GM21526 (cell line): ENCODE measurements around the gene FAM78A.
"Not testable (repeated sequence)": the region's sequence is repeated elsewhere in the genome, so short reads cannot be mapped to it uniquely, and the experiment has no call there.

Experiments used
- ATAC-seq: cut with Tn5 transposase; IDR thresholded peaks from one replicate; pipeline ENCODE4 v1.9.1; 2021; ENCODE audit warnings: moderate library complexity; ENCODE audit not compliant: unreplicated experiment, low FRiP score

The FAM78A gene

GRCh38 chr9:131282688-131283422 is 6.5 kb upstream of the FAM78A start:
- no peak for ATAC-seq

DNA sequence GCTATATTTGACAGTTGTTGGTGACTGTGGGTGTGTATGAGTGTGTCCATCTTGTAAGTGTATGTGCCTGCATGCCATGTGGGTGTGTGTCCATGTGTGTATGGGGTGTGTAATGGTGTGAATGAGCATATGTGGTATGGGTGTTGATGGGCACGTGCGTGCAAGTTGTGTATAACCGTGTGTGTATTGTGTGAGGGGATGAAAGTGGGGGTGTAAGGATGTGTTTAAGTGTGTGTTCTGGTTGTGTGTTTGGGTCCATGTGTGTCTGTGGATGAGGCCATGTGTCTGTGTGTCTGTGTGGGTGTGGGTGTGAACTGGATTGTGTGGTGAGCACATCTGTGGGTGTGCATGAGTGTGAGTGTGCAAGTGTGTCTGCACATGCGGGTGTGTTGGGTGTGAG is 5.9 kb upstream of the FAM78A start:
- ATAC-seq: no peak

- no peak for ATAC-seq
Measured at GRCh38 chr9:131281119-131281965, 5.0 kb upstream of the FAM78A start.

GRCh38 chr9:131280660-131281059 is 4.3 kb upstream of the FAM78A start:
- ATAC-seq: no peak

DNA sequence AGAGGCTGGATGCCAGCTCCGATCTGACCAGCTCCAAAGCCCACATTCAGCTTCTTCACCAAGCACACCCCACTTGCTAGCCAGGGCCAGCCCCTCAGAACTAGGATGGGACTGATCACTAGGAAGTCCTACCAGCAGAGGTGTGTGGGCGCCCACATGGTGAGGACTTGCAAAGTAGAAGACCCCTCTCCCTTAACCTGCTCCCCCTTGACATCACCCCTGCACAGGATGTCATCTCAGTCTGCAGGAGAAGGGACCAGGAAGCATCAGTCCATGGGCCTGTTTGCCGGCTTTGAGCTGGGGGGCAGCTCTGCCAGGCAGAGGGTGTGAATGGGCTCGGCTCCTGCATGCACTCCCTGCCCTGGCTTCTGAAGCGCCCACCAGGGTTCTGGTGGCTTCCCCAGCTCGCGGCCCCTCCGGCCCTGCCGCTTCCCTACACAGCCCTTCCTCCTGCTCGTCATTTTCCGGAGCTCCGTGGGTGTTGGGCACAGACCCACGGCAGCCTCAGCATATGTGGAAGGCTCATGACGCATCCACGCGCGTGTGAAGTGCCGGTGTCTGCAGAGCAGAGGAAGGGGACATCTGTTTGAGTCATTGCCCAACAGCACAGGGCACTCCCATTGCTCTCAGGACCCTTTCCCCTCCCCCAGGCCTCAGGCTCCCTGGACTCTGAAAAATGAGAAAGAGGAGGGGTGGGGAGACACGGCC is 3.7 kb upstream of the FAM78A start:
- ATAC-seq: no peak

DNA sequence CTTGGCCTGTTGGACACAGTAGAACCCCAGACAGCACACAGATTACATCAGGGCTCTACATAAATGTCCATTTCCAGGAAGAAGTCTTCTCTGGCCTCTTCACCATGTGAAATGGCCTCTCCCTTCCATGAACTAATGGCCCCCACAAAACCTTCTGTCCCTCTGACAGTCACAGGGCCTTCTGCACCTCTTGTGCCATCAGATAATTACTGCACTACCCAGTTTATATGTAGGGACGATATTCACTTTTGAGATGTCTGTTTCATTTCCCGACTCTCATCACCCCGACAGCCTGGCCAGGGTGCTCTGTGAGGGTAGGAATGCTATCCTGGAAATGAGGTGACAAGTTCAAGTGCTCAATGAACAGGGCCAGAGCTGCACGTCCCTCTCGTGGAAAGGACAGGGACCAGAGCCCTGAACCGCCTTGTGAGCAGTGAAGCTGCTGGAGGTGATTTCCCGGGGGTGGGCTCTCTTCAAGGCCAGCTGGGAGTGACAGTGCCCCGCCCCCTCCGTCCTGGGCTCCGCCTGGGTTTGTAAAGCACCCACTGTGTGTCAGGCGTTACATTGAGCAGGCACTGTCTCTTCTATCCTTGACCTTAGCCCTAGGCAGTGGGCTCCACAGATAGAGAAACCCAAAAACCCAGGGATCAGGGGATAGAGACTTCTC is 3.0 kb upstream of the FAM78A start:
- no peak for ATAC-seq

DNA sequence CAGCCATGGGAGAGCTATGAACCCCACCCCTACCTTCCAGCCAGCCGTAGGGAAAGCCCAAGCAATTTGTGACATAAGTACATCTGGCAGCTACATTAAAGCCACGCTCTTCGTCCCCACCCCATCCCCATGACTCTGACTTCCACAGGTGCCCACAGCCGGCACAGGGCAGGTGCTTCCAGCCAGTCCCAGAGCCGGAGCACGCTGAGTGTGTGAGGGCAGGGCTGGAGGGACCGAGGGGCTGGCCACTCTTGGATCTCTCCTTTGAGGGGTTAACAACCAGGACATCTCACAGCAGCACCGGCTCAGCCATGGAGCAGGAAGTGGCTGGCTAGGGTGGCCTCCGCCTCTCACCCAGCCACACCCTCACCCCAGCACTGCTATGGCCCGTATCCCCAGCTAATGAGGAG is 2.4 kb upstream of the FAM78A start:
- ATAC-seq: no peak

DNA sequence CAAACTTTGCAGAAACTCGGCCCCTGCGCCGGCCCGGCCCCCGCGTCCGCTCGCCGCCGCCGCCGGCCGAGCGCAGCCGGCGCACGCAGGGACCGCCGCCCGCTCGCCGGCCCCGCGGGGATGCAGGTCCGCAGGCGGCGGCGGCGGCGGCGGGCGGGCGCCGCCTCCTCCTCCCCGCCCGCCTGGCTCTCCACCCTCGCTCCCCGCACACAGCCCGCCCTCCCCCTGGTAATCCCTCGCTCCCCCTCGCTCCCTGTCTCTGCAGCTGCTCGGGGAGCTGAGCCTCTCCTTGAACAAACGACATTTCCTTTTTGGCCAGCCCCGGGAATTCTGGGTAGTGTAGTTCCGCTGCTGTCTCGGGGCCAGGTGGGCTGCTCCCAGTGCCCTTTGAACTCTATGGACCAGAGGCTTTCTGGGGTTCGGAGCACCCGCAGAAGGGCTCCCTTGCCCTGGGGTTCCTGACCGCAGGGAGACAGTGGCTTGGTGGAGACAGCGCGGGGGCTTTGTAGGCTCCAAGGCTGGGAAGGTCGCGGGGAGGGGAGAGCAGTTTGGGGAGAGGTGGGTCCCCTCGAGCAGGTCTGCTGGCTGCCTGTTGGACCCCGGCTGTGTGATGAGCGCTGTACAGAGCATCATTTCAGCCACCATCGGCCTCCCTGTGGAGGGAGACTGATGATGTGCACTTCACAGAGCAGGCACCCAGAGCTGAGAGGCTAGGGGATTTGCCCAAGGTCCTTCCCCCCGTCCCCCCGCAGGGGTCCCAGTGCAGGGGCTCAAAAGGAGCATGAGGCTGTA is 1.8 kb upstream of the FAM78A start:
- no peak for ATAC-seq

- ATAC-seq: no peak
Measured at GRCh38 chr9:131277287-131277909, 1.1 kb upstream of the FAM78A start.

- ATAC-seq: no peak
Measured at GRCh38 chr9:131276891-131277286, 579 bp upstream of the FAM78A start.

DNA sequence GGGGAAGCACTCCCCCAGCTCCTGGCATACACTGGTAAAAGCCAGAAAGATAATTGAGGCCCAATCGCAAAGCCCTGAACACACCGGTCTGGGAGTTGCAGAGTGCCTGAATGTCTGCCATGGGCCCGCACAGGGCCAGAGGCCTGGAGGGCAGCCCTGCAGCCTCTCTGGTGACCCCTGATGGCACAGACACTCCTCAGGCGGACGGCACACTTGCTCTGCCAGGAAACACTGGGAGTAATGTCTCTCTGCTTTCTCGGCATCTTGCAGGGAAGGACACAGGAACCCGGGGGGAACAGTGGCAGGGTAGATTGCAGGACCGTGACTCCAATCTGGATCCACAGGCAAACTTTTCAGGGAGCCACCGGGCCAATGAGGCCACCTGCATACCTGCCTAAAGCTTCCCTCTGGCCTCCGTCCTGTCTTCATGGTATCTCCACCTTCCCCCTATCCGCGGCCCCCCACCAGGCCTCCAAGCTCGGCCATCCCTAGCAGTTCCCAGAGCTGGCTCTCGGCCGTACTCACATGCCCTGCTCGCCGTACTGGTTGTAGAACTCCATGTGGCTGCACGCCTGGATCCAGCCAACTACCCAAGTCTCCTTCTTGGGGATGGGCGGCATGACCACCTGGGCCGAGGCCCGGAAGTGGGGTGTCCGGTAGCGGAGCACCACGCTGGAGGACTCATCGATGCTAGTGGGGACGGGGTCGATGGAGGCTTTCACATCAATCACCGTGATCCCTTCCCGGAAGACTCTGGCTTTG is 797 bp downstream of the FAM78A start:
- no peak for ATAC-seq

- ATAC-seq: no peak
Measured at GRCh38 chr9:131274674-131275331, 1.5 kb downstream of the FAM78A start.

- no peak for ATAC-seq
Measured at GRCh38 chr9:131273856-131274673, 2.2 kb downstream of the FAM78A start.

DNA sequence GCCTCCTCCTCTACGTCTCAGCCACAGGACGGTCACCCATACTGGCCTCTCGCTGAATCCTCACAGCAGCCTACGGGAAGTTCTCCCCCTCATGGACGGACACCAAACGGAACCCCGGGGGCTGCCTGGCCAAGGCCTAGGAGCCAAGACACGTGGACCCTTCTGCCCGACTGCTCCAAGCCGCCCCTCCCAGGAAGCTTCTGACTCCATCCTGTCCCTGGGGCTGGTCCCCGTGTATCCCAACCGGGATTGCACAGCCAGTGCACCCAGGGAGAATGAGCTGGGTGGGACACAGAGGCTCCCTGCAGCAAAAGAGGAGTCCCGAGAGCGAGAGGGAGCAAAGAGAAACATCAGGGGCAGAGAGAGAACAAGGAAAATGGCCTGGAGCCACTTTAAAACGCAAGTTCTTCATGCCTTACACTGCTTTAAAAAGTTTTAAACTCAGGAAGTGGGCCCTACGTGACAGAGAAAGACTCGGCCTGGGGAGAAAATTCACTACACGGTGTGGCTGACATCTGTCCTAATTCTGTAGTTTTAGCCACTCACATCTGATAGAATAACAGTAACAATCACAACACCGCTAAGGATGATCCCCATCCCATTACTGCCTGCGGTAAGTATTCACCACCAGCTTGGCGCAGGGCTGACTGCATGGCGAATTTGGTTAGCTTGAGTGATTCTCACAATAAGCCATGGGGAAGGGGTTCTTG is 3.0 kb downstream of the FAM78A start:
- no peak for ATAC-seq

DNA sequence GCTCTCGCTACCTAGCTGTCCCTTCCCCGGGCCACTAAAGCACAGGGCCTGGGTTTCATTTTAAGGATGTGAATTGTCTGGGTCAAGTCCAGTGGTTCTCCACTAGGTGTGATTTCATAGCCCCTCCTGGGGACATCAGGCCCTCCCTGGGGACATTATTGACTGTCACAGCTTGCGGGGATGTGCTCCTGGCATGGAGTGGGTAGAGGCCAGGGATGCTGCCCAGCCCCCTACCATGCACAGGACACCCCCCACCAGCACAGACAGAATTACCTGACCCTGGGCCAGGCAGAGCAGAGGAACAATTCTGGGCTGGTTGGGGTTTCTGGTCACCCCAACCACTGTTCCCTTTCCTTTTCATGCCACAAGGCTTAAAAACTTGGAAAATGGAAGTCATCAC is 4.1 kb downstream of the FAM78A start:
- ATAC-seq: no peak

DNA sequence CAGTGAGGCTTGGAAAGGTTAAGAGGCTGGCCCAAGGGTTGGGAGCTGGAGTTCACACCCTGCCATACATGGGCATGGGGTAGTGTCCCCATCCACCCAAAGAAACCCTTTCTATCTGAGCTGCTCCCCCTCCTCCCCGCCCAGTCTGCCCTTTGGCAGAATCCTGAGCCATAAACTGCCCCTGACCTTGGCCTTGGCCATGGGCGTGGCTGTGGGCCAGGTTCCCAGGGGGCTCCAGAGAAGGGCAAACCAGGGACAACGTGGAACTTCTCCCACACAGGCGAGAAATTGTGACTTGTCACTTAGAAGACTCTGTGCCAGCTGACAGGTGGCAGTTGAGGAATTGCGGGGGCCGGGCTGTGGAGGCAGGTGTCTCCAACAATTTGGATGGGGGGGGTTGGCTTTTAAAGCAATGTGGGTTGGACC is 4.8 kb downstream of the FAM78A start:
- no peak for ATAC-seq

GRCh38 chr9:131271016-131271273 is 5.4 kb downstream of the FAM78A start:
- ATAC-seq: not testable (repeated sequence)
